H1 (cell line): ENCODE results near the gene STK32A. TPM values are rescaled to one million over a fixed set of nuclear protein-coding genes. Genes with fewer than 3 reads are reported as not detected.

ENCODE experiments used
- BACH1 ChIP-seq: IDR thresholded peaks from 2 replicates; pipeline ENCODE4 v1.6.1; 2012; ENCODE audit warnings: low read length, improper control_type of control experiment
- CBX8 ChIP-seq: fragments of 300-800, 300-1000 bp; sonication (generic); IDR thresholded peaks from 2 replicates; pipeline ENCODE4 v1.7.1; 2016; ENCODE audit warnings: low read depth, low read length, borderline replicate concordance
- CEBPB ChIP-seq: IDR thresholded peaks from 2 replicates; pipeline ENCODE4 v1.6.1; 2012; ENCODE audit warnings: low read depth, low read length
- CHD1 ChIP-seq: IDR thresholded peaks from 2 replicates; pipeline ENCODE4 v1.6.1; 2012; ENCODE audit warnings: low read depth, low read length, improper control_type of control experiment
- E2F6 ChIP-seq: IDR thresholded peaks from 2 replicates; pipeline ENCODE4 v1.6.1; 2012; ENCODE audit warnings: inconsistent platforms
- SUZ12 ChIP-seq: fragments of 200-600 bp; sonication (generic); IDR thresholded peaks from 2 replicates; pipeline ENCODE4 v1.6.1; 2012; ENCODE audit warnings: mild to moderate bottlenecking, inconsistent platforms, low read length, moderate library complexity, mixed read lengths
- TEAD4 ChIP-seq: IDR thresholded peaks from 2 replicates; pipeline ENCODE4 v1.6.1; 2012; ENCODE audit warnings: low read depth, low read length, inconsistent platforms, mixed read lengths
- polyA plus RNA-seq, 7 experiments: library from polyadenylated mRNA; depleted of rRNA in 3 of 7; stranded (reverse) in 5 of 7; unstranded in 2 of 7; fragments of >200 nt in 5 of 7; fragments of 200-250 nt in 2 of 7; gene quantifications; 1 replicate in 5 of 7; 2 replicates in 1 of 7; 4 replicates in 1 of 7; pipeline versions ENCODE4 v1.2.1 to v1.2.3, GENCODE V29; 2011 to 2013; ENCODE audit warnings: missing spikeins in 2 of 7, mixed read lengths in 2 of 7
- total RNA-seq: library from RNA; stranded (reverse); fragmentation: NEBNext Ultra II Directional; extraction: Animal tissue kit (Norgen Biotek cat#: 25700); gene quantifications from 2 replicates; pipeline ENCODE4 v1.2.1, GENCODE V29; 2021
- TF ChIP-seq, protein P1 (sequence below): IDR thresholded peaks from 2 replicates; pipeline ENCODE4 v1.6.1; 2012; ENCODE audit warnings: low read length, inconsistent platforms

The STK32A gene
- total and polyA plus RNA-seq, 2 of the 8 experiments (the other 6 are each of a cell fraction or from before 2014, with no cell fraction given) = 1.3 to 2.5 TPM

DNA sequence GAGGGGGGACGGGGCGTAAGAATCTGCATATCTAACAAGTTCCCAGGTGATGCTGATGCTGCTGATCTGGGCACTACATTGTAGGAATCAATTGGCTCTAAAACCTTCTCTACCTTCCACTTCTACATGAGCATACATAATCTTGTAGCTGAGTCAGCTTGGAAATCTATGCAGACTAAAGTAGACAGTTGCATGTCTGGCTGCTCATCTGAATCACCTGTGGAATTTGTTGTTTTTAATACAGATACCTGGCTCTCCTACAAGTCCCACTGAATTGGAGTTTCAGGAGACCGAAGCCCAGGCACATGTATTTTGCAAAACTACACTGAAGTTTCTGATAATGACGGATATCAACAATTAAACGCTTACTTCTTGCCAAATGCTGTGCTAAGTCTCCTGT is 113.6 kb downstream of the STK32A start (continued):
- TF ChIP-seq, protein P1, sequence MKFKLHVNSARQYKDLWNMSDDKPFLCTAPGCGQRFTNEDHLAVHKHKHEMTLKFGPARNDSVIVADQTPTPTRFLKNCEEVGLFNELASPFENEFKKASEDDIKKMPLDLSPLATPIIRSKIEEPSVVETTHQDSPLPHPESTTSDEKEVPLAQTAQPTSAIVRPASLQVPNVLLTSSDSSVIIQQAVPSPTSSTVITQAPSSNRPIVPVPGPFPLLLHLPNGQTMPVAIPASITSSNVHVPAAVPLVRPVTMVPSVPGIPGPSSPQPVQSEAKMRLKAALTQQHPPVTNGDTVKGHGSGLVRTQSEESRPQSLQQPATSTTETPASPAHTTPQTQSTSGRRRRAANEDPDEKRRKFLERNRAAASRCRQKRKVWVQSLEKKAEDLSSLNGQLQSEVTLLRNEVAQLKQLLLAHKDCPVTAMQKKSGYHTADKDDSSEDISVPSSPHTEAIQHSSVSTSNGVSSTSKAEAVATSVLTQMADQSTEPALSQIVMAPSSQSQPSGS = no peak
- no peak for TF ChIP-seq BACH1
- no peak for TF ChIP-seq TEAD4
- TF ChIP-seq CBX8 = no peak
- no peak for TF ChIP-seq CHD1
- no peak for TF ChIP-seq E2F6
- TF ChIP-seq SUZ12 = no peak
- TF ChIP-seq CEBPB = no peak
